ACC112 (cell line): ENCODE results near the gene TBC1D3I.
"Not testable (repeated sequence)": the region's sequence is repeated elsewhere in the genome, so short reads cannot be mapped to it uniquely, and the experiment has no call there.

Experiments
- H2AFZ ChIP-seq: fragments of 200-600 bp; sonication (generic); one replicate; pipeline ENCODE4 v1.6.0; 2017; ENCODE audit warnings: antibody characterized with exemption, low read length; ENCODE audit not compliant: unreplicated experiment
- H3K27ac ChIP-seq: fragments of 200-600 bp; sonication (generic); 2 replicates; pipeline ENCODE4 v1.5.1; 2014; ENCODE audit warnings: low read depth, mild to moderate bottlenecking, antibody characterized with exemption, low read length, moderate library complexity
- H3K27me3 ChIP-seq: fragments of 200-600 bp; sonication (generic); 2 replicates; pipeline ENCODE4 v1.6.1; 2014; ENCODE audit warnings: mild to moderate bottlenecking, antibody characterized with exemption, low read length, moderate library complexity, mixed read lengths; ENCODE audit not compliant: insufficient read depth
- H3K36me3 ChIP-seq: fragments of 200-600 bp; sonication (generic); 2 replicates; pipeline ENCODE4 v1.6.1; 2016; ENCODE audit warnings: mild to moderate bottlenecking, antibody characterized with exemption, low read length, moderate library complexity, mixed read lengths; ENCODE audit not compliant: insufficient read depth
- H3K4me1 ChIP-seq: fragments of 200-600 bp; sonication (generic); one replicate; pipeline ENCODE4 v1.6.1; 2016; ENCODE audit warnings: low read length, mixed read lengths; ENCODE audit not compliant: insufficient read depth, unreplicated experiment, control insufficient read depth
- H3K4me3 ChIP-seq: fragments of 200-600 bp; sonication (generic); 2 replicates; pipeline ENCODE4 v1.5.1; 2014; ENCODE audit warnings: mild to moderate bottlenecking, low read depth, low read length
- H3K79me2 ChIP-seq: fragments of 200-600 bp; sonication (generic); one replicate; pipeline ENCODE4 v1.6.0; 2016; ENCODE audit warnings: low read length; ENCODE audit not compliant: control insufficient read depth, unreplicated experiment, insufficient read depth

Gene TBC1D3I

GRCh38 chr17:36264470-36264869, at the start of gene TBC1D3I:
TSS of gene TBC1D3I (minus strand) at chr17:36264570. CDS start at chr17:36262985, 1,585 bp downstream.
- H3K79me2 ChIP-seq, H3K4me1 ChIP-seq, H3K27me3 ChIP-seq, H3K36me3 ChIP-seq, H3K4me3 ChIP-seq, H3K27ac ChIP-seq, H2AFZ ChIP-seq: not testable (repeated sequence)

GRCh38 chr17:36295161-36295560, 30.8 kb upstream of the TBC1D3I start:
- not testable (repeated sequence) for H3K27me3 ChIP-seq, H3K79me2 ChIP-seq, H3K4me1 ChIP-seq, H2AFZ ChIP-seq, H3K27ac ChIP-seq, H3K36me3 ChIP-seq, H3K4me3 ChIP-seq

GRCh38 chr17:36289965-36290612, 25.7 kb upstream of the TBC1D3I start:
- not testable (repeated sequence) for H3K4me1 ChIP-seq, H3K27me3 ChIP-seq, H3K79me2 ChIP-seq, H3K36me3 ChIP-seq, H3K4me3 ChIP-seq, H3K27ac ChIP-seq, H2AFZ ChIP-seq

GRCh38 chr17:36284219-36284618, 19.8 kb upstream of the TBC1D3I start:
- not testable (repeated sequence) for H3K79me2 ChIP-seq, H3K27ac ChIP-seq, H3K27me3 ChIP-seq, H3K36me3 ChIP-seq, H3K4me3 ChIP-seq, H2AFZ ChIP-seq, H3K4me1 ChIP-seq

- not testable (repeated sequence) for H3K27ac ChIP-seq, H3K27me3 ChIP-seq, H3K79me2 ChIP-seq, H3K4me1 ChIP-seq, H2AFZ ChIP-seq, H3K36me3 ChIP-seq, H3K4me3 ChIP-seq
These were observed 18.9 kb upstream of the TBC1D3I start for GRCh38 chr17:36283256-36283655.

GRCh38 chr17:36242046-36242445, 22.3 kb downstream of the TBC1D3I start:
- H3K27me3 ChIP-seq, H3K36me3 ChIP-seq, H3K4me3 ChIP-seq, H3K4me1 ChIP-seq, H3K27ac ChIP-seq, H3K79me2 ChIP-seq, H2AFZ ChIP-seq: not testable (repeated sequence)

- not testable (repeated sequence) for H3K4me3 ChIP-seq, H3K27me3 ChIP-seq
These were observed 34.7 kb downstream of the TBC1D3I start for GRCh38 chr17:36229644-36230043.

GRCh38 chr17:36222967-36223366, 41.4 kb downstream of the TBC1D3I start:
- not testable (repeated sequence) for H3K27me3 ChIP-seq, H3K27ac ChIP-seq, H3K79me2 ChIP-seq, H3K4me1 ChIP-seq, H2AFZ ChIP-seq, H3K4me3 ChIP-seq, H3K36me3 ChIP-seq

More at GRCh38 chr17:36229644-36230043, 34.7 kb downstream of the TBC1D3I start:
- not testable (repeated sequence) for H3K79me2 ChIP-seq, H3K36me3 ChIP-seq, H2AFZ ChIP-seq, H3K4me1 ChIP-seq, H3K27ac ChIP-seq

GRCh38 chr17:36221581-36222100, 42.7 kb downstream of the TBC1D3I start:
- not testable (repeated sequence) for H3K4me1 ChIP-seq, H3K27ac ChIP-seq, H3K4me3 ChIP-seq, H3K36me3 ChIP-seq, H2AFZ ChIP-seq, H3K79me2 ChIP-seq
- H3K27me3 ChIP-seq, result peaks cover 20% of the 10 kb centered on the region

- peaks cover 27% of the 10 kb centered on the region for H3K27me3 ChIP-seq
- H3K36me3 ChIP-seq, H3K79me2 ChIP-seq, H3K4me3 ChIP-seq, H2AFZ ChIP-seq, H3K27ac ChIP-seq, H3K4me1 ChIP-seq: not testable (repeated sequence)
These were observed 43.4 kb downstream of the TBC1D3I start for GRCh38 chr17:36220737-36221580.

GRCh38 chr17:36219556-36219955, 44.8 kb downstream of the TBC1D3I start:
- not testable (repeated sequence) for H3K4me1 ChIP-seq, H3K79me2 ChIP-seq, H2AFZ ChIP-seq, H3K36me3 ChIP-seq, H3K27ac ChIP-seq, H3K4me3 ChIP-seq
- peaks cover 41% of the 10 kb centered on the region for H3K27me3 ChIP-seq
